ENCODE data around the gene PLA2G10.

GRCh38 chr16:14682121-14682520 is 12.0 kb downstream of the PLA2G10 start:
- TF ChIP-seq CTCF (IDR thresholded peaks at IDR 0.05) (no peak), POLR2A (IDR thresholded peaks at IDR 0.05) (no peak)

Data from right lobe of liver (tissue), 4 donors.